Suprapubic skin (tissue), 4 donors: Measurements from ENCODE around the gene APAF1.

Source experiments
- CTCF ChIP-seq, 2 donors: fragments of 200-600 bp in 1 of 2; fragments of 450-650 bp in 1 of 2; sonication (generic) in 1 of 2; IDR thresholded peaks; one replicate each; pipeline ENCODE4 v1.5.1; 2016 to 2019; ENCODE audit warnings: antibody characterized with exemption in 2 of 2, mild to moderate bottlenecking in 1 of 2, moderate library complexity in 1 of 2
- EP300 ChIP-seq: sonication (generic); formaldehyde crosslinking; IDR thresholded peaks from one replicate; pipeline ENCODE4 v1.6.1; 2017; ENCODE audit warnings: antibody characterized with exemption
- POLR2A ChIP-seq, 2 donors: fragments of 450-650 bp; IDR thresholded peaks; one replicate each; pipeline ENCODE4 v1.6.1; 2017; ENCODE audit warnings: antibody characterized with exemption in 2 of 2, mild to moderate bottlenecking in 2 of 2, moderate library complexity in 2 of 2
- POLR2AphosphoS5 ChIP-seq, 3 donors: sonication (generic); formaldehyde crosslinking; IDR thresholded peaks; one replicate each; pipeline ENCODE4 v1.6.1; 2017; ENCODE audit warnings: antibody characterized with exemption in 3 of 3

- TF ChIP-seq POLR2A (IDR thresholded peaks at IDR 0.05) (no peak), POLR2AphosphoS5 (IDR thresholded peaks at IDR 0.05) (no peak), CTCF (IDR thresholded peaks at IDR 0.05) (no peak), EP300 (no peak)
These were observed 38.6 kb upstream of the APAF1 start for GRCh38 chr12:98606359-98606988.
